HG02588 (cell line): ENCODE results near the gene TMEM170B.

Experiments used
- ATAC-seq: cut with Tn5 transposase; IDR thresholded peaks from one replicate; pipeline ENCODE4 v1.9.1; 2021; ENCODE audit warnings: mild to moderate bottlenecking, moderate library complexity; ENCODE audit not compliant: unreplicated experiment

TMEM170B gene, protein sequence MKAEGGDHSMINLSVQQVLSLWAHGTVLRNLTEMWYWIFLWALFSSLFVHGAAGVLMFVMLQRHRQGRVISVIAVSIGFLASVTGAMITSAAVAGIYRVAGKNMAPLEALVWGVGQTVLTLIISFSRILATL

DNA sequence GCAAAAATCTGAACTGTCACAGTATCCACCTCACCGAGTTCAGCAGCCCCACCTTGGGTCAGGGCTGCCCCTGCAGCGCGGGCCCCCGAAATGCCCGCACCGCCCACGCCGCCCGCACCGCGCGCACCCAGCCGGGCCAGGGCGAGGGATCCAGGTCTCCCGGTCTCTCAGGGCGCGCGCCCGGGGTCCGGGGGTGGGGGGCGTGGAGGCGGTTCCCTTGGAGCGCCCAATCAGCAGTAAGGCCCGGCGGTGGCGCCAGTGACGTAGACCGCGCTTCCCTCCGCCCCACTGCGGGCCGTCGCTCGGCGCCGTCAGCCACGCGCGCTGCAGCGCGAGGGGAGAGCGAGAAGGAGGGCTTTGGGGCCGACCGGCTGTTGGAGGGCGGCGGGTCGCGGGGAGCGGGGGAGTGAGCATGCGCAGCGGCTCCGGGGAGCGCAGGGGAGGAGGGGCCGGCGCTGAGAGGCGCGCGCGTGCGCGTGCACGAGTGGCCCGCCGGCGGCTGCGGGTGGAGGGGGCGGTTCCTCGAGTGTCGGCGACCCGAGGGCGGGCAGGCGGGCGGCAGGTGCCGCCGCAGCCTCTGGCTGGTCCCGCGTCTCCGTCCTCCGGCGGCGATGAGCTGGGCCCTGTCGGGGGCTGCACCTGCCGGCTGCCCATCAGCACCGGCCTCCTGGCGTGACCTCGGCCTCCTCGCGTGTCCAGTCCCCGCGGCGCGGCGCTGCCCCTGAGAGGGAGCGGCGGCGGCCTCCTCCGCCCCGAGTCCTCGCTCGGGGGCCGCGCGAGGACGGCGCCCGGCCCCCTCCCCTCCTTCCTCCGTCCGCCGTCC is at the start of gene TMEM170B:
TSS of gene TMEM170B (plus strand) at position 521 of the 823 bp plus-strand sequence. CDS start 529 bp downstream, outside the sequence.
- peak; percentile 95 for ATAC-seq

DNA sequence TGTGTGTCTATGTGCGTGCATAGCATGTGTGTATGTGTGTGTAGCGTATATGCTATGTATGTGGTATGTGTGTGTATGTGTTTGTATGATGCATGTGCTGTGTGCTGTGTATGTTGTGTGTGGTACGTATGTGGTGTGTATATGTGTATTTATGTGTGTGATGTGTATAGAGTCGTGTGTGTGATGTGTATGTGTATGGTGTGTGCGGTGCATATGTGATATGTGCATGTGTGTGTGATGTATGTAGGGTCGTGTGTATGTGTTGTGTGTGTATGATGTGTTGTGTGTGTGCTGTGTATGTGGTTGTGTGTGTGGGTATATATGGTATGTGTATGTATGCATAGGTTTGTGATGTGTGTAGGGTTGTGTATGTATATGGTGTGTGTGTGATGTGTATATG is 46.6 kb upstream of the TMEM170B start:
- no peak for ATAC-seq

DNA sequence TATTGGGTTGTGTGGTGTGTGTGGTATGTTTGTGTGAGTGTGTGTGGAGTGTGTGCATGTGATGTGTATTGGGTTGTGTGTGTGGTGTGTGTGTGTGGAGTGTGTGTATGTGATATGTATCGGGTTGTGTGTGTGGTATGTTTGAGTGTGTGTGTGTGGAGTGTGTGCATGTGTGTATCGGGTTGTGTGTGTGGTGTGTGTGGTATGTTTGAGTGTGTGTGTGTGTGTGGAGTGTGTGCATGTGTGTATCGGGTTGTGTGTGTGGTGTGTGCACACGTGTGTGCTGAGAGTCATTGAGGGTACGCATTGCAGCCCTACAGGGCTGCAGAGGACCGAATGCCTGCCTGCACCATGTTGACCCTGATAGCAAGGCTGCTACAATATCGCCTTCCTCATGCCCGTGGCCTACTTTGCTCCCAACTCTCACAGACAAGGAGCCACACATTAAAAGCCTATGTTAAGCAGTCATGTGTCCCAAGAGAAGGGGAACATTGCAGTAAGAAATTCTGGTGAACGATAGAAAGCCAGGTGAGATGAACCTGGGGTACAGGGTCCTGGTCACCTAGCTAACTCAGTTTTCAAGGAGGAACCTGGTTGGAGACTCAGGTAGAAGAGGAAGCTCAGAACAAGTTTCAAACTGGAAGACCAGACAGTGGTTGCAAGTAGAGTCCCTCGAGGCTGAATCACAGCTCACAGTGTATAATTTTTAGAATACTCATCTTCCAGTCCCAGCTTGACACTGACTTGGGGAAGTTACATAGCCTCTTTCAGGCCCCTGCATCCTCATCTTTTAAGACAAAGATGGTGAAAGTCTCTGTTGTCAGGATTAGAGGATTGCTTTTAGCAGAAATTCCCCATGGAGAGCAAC is 45.7 kb upstream of the TMEM170B start:
- ATAC-seq = no peak

DNA sequence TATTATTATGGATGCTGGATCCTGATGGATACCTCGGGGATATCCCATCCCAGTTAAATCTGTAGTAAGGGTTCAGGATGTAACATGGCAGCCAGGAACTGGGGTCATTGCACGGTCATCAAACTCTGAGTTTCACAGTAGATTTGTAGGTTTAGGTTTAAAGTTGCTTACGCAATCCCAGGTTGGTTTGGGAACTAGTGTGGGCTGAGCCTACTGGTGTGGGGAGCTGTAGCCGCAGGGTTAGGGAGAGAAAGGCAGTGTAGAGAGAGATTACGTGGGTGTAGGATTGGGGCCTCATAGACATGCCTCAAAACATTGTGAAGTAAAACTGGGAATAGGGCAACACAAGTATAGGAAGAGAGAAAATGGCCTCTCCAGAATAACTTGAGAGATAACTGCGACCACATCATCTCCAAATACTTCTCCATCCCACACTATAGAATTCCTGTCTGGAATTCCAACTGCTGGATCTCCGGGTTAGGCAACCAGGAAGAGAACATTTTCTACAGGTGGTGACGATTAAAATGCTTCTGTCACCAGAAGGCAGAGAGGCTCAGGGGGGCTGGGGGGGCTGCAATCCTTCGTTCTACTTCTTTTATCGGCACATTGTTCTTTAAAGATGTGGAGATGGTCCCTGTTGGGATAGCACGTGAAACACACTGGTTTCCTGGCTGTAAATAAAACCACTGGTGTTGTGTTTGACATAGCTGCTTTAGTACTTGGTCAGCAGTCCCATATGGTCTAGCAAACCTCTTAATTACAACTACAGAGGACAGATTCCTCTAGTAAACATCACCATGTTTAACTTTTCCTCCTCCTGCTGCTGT is 44.9 kb upstream of the TMEM170B start:
- no peak for ATAC-seq

DNA sequence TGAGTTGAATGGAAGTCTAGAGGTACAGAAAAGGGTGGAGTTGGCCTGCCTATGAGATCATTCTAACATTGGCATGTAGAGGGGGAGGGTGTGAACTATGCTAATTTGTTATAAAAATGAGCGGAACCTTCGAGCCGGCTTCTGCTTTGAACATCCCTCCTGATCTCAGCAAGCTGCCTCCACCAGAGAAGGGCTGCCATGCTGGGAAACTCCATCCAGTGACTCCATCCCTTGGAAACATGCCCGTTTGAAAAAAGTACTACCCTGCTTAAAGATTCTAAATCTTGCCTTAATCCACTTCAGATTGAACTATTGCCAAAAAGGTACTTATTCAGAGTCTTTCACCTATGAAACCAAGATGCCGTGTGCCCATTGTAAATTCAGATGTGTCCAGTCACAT is 43.6 kb upstream of the TMEM170B start:
- ATAC-seq = no peak

DNA sequence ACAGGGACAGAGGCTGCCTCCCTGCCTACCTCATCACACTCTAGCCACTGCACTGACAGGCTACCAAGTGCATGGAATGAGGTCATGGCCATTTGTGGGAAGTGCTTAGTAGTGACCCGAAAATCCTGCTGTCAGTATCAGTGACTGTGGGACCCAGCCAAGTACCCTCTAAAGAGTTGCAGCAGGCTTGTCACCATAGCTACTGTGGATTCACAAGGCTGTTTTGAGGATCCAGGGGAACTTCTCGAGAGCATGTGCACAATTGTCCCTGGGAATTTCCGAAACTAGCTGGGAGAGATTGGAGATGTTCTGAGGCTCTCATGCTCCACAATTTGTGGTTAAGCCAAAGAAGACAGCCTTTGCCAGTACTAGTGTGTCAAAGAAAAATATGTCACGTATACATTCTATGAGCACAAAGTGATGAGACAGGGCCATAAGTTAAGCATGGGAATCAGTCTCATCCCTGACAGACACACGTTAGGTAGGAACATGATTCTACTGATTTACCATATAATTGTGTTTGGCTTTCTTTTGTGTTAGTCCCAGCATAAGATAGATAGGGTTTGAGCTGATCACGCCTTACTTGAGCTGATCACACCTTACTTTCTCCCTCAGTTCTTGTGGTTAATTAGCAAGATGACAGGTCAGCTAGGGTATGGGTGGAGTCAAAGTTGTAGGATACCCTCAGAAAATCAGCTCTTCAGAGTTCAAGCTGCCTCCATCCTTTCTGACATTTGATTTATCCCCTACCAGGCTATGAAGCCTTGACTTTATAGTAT is 42.6 kb upstream of the TMEM170B start:
- ATAC-seq = no peak

DNA sequence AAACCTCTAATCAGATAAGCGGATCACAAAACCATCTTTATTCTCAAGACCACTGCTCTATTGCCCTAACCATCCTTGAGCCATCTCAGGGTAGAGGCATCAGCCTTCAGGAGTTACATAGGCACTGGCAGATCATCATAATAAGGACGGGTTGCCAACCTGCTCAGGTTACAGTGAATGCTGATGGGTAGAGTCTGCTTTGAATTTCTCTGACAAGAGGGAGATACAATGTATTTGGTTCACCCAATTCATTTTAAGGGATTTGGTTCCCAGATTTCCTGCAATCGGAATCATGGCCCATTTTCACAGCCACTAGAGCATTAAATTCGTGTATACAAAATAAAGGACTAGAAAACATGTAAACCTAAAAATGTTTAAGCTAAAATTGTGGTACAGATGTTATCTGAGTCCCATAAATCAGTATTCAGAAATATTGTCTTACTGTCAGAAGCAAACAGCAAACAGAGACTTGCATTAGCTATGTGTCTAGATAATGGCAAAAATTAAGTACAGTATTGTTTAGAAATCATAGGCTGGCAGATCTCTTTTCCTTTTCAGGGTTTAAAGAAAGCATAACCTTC is 41.9 kb upstream of the TMEM170B start:
- no peak for ATAC-seq

DNA sequence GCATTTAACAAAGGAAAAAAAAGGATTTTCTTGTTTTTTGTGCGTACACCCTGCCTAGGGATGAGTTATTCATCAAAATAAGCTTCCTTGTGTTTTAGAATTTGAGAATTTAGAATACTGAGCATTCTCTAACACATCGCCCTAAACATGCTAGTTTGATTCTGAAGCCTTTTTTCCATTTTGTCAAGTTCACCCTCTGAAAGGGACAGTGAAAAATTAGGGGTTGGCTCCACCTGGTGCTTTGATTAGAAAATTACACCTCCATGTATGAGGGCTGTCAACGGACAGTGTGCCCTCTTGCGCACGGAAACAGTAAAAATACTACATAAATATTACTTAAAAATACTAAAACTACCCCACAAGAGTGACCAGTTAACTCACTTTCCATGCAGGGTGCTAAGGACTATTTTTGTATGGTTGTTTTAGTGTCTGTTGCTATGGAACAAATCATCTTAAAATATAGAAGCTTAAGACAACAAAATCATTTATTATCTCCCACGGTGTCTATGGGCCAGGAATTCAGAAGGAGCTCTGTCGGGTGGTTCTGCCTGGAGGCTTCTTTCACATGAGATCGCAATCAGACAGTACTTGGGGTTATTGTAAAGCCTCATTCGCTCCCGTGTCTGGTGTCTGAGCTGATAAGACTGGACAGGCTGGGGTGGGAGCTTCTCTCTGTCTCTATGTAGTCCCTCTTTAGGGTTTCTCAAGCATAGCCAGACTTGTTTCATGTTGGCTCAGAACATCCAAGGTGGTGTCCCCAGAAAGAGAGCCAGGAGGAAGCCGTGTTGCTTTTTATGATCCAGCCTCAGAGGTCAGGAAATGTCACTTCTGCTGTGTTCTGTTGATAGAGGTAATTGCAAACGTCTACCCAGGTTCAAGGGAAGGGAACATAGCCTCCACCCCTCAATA is 41.1 kb upstream of the TMEM170B start:
- ATAC-seq = peak; percentile 51

DNA sequence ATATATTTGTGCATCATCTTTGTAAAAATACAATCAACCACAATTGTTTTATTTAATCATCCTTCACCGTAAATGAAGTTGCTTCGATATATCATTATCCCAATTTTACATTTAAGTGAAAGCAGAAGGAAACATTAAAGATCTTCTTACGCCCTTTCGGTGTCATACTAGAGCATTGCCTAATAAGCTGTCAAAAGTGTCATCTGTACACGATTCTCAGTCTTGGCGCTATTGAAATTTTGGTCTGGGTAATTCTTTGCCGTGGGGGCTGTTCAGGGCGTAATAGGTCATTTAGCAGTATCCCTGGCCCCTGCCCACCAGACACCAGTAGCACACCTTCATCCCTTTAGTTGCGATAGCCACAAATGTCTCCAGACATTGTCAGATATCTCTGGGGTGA is 40.4 kb upstream of the TMEM170B start:
- no peak for ATAC-seq

DNA sequence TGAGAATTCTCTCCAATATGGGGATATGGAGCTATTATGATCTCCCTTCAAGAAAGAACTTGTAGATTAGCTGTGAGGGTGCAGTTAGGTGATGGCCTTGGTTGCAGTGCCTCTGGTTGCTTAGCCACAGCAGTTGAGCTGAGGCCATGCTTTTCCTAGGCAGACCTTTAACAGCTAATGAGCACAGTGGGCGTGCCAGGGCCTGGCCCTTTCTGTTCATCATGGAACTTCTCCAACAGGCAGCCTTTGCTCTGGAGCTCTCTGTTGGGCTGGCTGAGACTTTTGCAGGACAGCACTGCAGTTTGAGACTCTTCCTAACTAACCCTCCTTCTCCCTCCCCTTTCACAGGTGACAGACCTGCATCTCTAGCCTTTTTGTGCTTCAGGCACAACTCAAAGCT is 39.7 kb upstream of the TMEM170B start:
- ATAC-seq = no peak

DNA sequence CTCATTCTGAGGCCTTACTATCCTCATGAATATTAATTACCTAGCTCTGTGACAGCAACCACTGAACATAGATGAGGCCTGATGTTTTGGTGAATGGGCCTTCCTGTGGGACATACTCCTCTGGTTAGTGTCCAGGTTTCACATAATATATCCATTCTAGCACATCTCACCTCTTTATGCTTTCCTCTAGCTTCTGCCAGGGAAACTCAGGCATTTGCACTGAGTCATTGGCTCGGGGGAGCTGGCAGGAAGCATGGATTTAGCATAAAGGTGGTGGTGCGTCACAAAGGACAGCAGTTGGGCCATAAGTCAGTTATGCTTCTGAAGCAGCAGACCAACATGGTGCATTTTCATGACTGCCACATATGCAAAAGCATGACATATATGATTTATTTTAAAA is 37.5 kb upstream of the TMEM170B start:
- ATAC-seq = no peak

DNA sequence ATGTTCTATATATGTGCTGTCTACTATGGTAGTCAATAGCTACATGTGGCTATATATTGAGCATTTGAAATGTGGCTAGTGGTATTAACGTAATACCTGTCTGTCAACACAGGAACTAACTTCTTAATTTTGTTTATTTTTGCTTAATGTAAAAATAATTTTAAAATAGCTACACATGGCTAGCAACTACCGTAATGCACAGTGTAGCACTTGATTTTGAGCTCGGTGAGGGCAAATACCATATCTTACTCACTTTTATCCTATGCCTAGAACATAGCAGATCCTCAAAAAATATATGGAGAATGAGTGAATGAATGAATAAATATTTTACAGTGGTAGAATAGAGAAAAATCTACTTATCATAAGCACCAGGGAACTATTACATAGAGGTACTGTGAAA is 28.1 kb upstream of the TMEM170B start:
- ATAC-seq = no peak

DNA sequence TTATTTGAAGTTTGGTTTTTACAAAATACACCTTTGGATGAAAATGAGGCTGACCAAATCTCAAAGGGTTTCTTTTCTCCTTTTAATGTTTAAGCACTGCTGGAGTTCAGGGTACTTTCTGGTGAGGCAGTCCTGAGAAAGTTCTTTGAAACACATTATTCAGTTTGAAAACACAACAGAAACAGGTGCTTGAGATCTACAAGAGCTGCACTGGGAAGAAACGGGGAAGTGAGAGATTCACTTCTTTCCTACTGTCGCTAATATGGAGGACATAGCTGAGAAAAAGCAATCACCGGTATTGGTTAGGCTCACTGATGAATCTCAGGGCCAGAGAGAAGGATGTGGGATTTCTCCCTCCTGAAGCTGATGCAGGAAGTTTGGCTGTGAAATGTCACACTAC is 22.9 kb upstream of the TMEM170B start:
- ATAC-seq = peak; percentile 94

DNA sequence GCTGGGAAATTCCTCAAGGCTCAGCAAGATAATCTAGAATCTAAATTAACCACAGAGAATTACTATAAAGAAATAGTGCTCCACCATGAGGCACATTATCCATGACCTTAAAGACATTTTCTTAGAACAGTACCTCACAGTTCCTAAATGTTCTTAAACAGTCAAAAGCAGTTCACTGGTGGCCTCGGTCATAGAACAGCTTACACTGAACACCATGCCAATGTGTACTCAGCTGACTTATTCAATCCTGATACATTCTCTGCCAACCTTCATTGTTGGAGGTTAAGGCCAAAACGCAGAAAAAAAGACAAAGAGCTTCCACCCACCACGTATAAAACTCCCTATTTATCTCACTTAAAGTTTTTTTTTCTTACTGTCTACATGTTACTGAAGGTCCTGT is 21.8 kb upstream of the TMEM170B start:
- no peak for ATAC-seq

DNA sequence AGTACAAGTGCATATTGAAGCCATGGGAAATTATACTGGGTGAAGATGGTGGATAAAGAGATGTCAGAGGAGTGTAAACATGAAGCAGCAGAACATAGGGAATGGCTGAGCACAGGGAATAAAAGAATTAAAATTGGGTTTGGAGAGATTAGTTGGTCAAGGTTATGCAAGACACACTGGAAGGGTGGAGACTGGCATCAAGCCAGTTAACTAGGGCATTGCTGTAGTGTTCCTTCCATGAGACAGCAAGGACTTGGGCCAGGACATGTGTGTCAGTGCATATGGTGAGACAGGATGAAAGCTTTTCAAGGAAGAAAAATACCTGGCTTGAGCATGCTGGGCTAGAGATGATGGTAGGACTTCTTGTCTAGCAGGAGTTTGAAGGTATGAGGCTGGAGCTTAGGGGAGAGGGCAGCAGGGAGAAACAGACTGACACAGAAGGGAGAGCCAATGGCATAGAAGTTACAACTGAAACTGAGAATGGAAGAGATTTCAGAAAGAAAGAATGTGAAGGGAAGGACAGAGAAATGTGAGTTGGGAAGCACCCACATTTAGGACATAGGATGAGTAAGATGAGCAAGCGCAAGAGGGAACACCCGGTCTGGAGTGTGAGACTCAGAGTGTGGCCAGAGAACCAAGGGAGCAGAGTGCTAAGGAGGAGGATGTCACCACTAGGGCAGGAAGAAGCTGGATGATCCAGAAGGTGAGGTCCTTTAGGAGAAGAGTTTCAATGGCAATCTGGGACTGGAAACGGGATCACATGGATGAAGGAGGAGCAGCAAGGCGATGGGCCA is 14.5 kb upstream of the TMEM170B start:
- no peak for ATAC-seq

DNA sequence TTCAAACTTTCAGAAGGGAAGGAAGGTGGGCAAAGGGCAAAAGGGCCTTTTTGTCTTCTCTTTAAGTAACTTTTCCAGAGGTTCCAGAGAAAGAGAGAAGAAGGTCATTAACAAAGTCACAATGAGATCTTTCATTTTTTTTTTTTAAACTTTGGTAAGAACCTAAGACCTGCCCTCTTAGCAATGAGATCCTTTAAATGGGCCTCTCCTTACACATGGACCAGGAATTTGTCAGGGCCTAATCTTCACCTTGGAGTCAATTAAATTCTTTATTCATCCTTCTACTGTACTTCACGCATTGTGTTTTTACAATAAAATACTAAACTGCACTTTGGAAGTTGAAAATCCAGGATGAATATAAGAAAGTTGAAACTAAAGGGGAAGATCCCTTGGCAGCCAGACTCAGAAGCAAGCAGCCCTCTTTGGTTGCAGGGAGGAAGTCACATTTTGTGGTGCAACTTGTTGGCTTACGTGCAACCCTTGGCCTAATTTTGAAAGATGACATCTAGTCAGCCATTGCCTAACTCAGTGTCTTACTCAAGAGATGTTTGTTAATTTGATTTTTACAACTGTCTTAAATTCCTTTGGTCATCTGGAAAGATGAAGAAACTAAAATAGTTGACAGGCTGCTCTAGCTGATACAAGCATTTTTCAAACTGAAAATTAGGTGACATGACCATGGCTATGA is 11.9 kb upstream of the TMEM170B start:
- no peak for ATAC-seq

DNA sequence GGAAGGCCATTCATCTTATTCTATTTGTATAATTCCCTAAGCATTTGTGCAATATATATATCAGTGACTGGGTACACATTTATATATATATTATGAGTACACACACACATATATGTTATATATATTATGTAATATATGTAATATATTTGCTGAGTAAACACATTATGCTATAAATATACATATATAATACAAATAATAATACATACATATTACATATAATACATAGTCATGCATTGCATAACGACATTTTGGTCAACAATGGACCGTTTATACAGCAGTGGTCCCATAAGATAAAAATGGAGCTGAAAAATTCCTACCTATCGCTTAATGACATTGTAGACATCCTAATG is 11.4 kb upstream of the TMEM170B start:
- ATAC-seq = no peak
